ENCODE data around the gene FGF2. TPM values are rescaled to one million over a fixed set of nuclear protein-coding genes. Genes with fewer than 3 reads are reported as not detected.

FGF2 gene
- polyA plus RNA-seq, 1 of the 3 experiments (the other 2 are of a cell fraction): 11.1 TPM

DNA sequence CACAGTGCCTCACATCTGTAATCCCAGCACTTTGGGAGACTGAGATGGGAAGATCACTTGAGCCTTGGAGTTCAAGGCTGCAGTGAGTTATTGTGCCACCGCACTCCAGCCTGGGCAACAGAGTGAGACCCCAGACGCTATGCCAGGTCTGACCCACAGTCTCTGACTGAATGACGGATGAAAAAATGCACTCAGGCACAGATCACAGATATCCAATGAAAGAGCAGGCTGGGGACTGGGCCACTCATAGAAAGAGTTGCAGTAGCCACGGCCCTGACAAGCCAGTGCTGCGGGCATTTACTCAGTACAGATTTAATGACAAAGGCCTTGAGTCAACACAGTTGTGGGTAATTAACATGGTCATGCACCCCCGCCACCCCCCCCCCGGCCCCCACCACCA, 73.1 kb downstream of the FGF2 start:
- Histone ChIP-seq H3K9me2 (no peaks in the 10 kb centered on the region), H3K4me2 (0 out of 2 replicates have a peak overlapping the region, but pooled peaks have one; percentile 43), H3K4me3 (ENCODE audit: low read depth in 2 of 2, low read length in 1 of 2) (no peak overlapping the region), H3K9me3 (no peaks in the 10 kb centered on the region), H4K20me1 (ENCODE audit: insufficient read depth) (no peaks in the 10 kb centered on the region), H3K9ac (no peak overlapping the region), H3K4me1 (ENCODE audit: control insufficient read depth in 1 of 2, insufficient read depth in 2 of 2, low read depth in 1 of 2, low read length in 1 of 2) (peaks cover 3 to 55% of the 10 kb centered on the region in 2 experiments; a peak in 3 of 4 replicates), H2AFZ (ENCODE audit: low read depth) (no peak overlapping the region), H3K36me3 (replicated peaks in 1 of 2; ENCODE audit: control insufficient read depth in 1 of 2, insufficient read depth in 2 of 2, low read length in 1 of 2) (peaks cover 15 to 21% of the 10 kb centered on the region in 2 experiments), H3F3A (replicated peaks; ENCODE audit: insufficient read depth) (peaks cover 64% of the 10 kb centered on the region), H3K27ac (ENCODE audit: low read depth in 2 of 2, low read length in 1 of 2) (peak overlapping the region; percentile 45 to 92; a peak in 3 of 4 replicates), H3K79me2 (ENCODE audit: insufficient read depth) (peaks cover 28% of the 10 kb centered on the region), H3K27me3 (ENCODE audit: insufficient read depth) (no peaks in the 10 kb centered on the region)
- WGBS (ENCODE audit: low lambda C conversion rate): 82% methylated on average over 7 of the region's 7 CpGs
- POLR2A ChIA-PET: no interaction called here
- no peak for DNase-seq
- CTCF ChIA-PET: interaction anchor here (0.6 to 5.8 kb wide), 3 partner anchors 9 to 31 kb away, joined by 3 to 20 read pairs (median 3); no protein-coding TSS in a partner anchor
- no peak for TF ChIP-seq EZH2phosphoT487 (IDR thresholded peaks at IDR 0.05; ENCODE audit: borderline replicate concordance, low read depth)
- TF ChIP-seq FOXM1 (IDR thresholded peaks at IDR 0.05; ENCODE audit: low read depth): no peak
- TF ChIP-seq ELF1 (IDR thresholded peaks at IDR 0.05): no peak

DNA sequence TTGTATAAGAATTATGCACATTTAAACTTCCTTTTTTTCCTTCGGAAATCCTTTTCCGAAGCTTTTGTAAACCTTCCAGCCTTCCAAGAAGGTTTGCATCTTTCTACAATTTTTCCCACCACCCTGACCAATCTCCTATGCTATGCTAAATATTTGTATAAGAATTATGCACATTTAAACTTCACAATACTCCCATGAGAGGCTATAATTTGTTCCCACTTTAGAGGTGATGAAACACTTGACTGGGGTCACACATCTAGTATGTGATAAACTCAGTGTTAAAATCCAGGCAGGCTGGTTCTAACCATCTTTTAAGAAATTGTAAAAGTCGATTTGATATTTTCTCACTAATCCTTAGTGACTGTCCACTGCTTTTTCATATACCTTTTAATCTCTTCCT, 73.7 kb downstream of the FGF2 start:
- H3K36me3 ChIP-seq (replicated peaks in 1 of 2; ENCODE audit: control insufficient read depth in 1 of 2, insufficient read depth in 2 of 2, low read length in 1 of 2): peaks cover 15 to 17% of the 10 kb centered on the region in 2 experiments
- no peak for DNase-seq
- no peaks in the 10 kb centered on the region for H4K20me1 ChIP-seq (ENCODE audit: insufficient read depth)
- TF ChIP-seq TCF12 (IDR thresholded peaks at IDR 0.05) (no peak), EP300 (IDR thresholded peaks at IDR 0.05; ENCODE audit: borderline replicate concordance in 1 of 2, low read depth in 1 of 2, low read length in 1 of 2) (no peak), YY1 (IDR thresholded peaks at IDR 0.05; ENCODE audit: low read depth) (no peak), TEAD4 (IDR thresholded peaks at IDR 0.05; ENCODE audit: borderline replicate concordance, insufficient read depth) (no peak)
- TF ChIP-seq, protein P1, sequence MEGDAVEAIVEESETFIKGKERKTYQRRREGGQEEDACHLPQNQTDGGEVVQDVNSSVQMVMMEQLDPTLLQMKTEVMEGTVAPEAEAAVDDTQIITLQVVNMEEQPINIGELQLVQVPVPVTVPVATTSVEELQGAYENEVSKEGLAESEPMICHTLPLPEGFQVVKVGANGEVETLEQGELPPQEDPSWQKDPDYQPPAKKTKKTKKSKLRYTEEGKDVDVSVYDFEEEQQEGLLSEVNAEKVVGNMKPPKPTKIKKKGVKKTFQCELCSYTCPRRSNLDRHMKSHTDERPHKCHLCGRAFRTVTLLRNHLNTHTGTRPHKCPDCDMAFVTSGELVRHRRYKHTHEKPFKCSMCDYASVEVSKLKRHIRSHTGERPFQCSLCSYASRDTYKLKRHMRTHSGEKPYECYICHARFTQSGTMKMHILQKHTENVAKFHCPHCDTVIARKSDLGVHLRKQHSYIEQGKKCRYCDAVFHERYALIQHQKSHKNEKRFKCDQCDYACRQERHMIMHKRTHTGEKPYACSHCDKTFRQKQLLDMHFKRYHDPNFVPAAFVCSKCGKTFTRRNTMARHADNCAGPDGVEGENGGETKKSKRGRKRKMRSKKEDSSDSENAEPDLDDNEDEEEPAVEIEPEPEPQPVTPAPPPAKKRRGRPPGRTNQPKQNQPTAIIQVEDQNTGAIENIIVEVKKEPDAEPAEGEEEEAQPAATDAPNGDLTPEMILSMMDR (IDR thresholded peaks at IDR 0.05): no peak
- TF ChIP-seq, protein P2, sequence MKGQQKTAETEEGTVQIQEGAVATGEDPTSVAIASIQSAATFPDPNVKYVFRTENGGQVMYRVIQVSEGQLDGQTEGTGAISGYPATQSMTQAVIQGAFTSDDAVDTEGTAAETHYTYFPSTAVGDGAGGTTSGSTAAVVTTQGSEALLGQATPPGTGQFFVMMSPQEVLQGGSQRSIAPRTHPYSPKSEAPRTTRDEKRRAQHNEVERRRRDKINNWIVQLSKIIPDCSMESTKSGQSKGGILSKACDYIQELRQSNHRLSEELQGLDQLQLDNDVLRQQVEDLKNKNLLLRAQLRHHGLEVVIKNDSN (IDR thresholded peaks at IDR 0.05; ENCODE audit: borderline replicate concordance, low read depth): no peak
- TF ChIP-seq, protein P3, sequence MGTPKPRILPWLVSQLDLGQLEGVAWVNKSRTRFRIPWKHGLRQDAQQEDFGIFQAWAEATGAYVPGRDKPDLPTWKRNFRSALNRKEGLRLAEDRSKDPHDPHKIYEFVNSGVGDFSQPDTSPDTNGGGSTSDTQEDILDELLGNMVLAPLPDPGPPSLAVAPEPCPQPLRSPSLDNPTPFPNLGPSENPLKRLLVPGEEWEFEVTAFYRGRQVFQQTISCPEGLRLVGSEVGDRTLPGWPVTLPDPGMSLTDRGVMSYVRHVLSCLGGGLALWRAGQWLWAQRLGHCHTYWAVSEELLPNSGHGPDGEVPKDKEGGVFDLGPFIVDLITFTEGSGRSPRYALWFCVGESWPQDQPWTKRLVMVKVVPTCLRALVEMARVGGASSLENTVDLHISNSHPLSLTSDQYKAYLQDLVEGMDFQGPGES (IDR thresholded peaks at IDR 0.05; ENCODE audit: low read depth, low read length): no peak
- TF ChIP-seq, protein P4, sequence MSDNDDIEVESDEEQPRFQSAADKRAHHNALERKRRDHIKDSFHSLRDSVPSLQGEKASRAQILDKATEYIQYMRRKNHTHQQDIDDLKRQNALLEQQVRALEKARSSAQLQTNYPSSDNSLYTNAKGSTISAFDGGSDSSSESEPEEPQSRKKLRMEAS (IDR thresholded peaks at IDR 0.05; ENCODE audit: low read depth): no peak
- peaks cover 3 to 56% of the 10 kb centered on the region in 2 experiments; a peak in 3 of 4 replicates for H3K4me1 ChIP-seq (ENCODE audit: control insufficient read depth in 1 of 2, insufficient read depth in 2 of 2, low read depth in 1 of 2, low read length in 1 of 2)
- H3F3A ChIP-seq (replicated peaks; ENCODE audit: insufficient read depth): peaks cover 64% of the 10 kb centered on the region
- POLR2A ChIA-PET: no interaction called here
- H3K27ac ChIP-seq (ENCODE audit: low read depth in 2 of 2, low read length in 1 of 2): peak overlapping the region in 1 of 2 experiments; percentile 25; a peak in 1 of 4 replicates
- no peak overlapping the region for H2AFZ ChIP-seq (ENCODE audit: low read depth)
- no peak overlapping the region for H3K9ac ChIP-seq
- 83% methylated on average over 3 of the region's 3 CpGs for WGBS (ENCODE audit: low lambda C conversion rate)
- no peaks in the 10 kb centered on the region for H3K9me3 ChIP-seq
- no peak overlapping the region for H3K4me3 ChIP-seq (ENCODE audit: low read depth in 2 of 2, low read length in 1 of 2)
- CTCF ChIA-PET: interaction anchor here (0.6 to 1.3 kb wide), 3 partner anchors 9 to 30 kb away, joined by 3 read pairs; no protein-coding TSS in a partner anchor
- peaks cover 23% of the 10 kb centered on the region for H3K79me2 ChIP-seq (ENCODE audit: insufficient read depth)
- no peaks in the 10 kb centered on the region for H3K27me3 ChIP-seq (ENCODE audit: insufficient read depth)
- no peaks in the 10 kb centered on the region for H3K9me2 ChIP-seq
- no peak overlapping the region for H3K4me2 ChIP-seq

All from SK-N-SH (cell line).